KMS-11 (cell line): ENCODE data around the gene PPP2R5E.

Experiments used
- H2AFZ ChIP-seq: fragments of 200-600 bp; sonication (generic); 2 replicates; pipeline ENCODE4 v1.6.1; 2016; ENCODE audit warnings: antibody characterized with exemption, mixed run types, low read depth
- H3K27ac ChIP-seq: fragments of 200-600 bp; sonication (generic); 2 replicates; pipeline ENCODE4 v1.6.1; 2016; ENCODE audit warnings: mild to moderate bottlenecking, mixed run types
- H3K27me3 ChIP-seq: fragments of 200-600 bp; sonication (generic); 2 replicates; pipeline ENCODE4 v1.6.1; 2017; ENCODE audit warnings: mild to moderate bottlenecking, low read depth, mixed run types, moderate library complexity; ENCODE audit not compliant: insufficient read depth
- H3K36me3 ChIP-seq: fragments of 200-600 bp; sonication (generic); 2 replicates; pipeline ENCODE4 v1.6.1; 2017; ENCODE audit warnings: mild to moderate bottlenecking, mixed run types; ENCODE audit not compliant: insufficient read depth
- H3K4me1 ChIP-seq: fragments of 200-600 bp; sonication (generic); 2 replicates; pipeline ENCODE4 v1.6.1; 2016; ENCODE audit warnings: mild to moderate bottlenecking, low read depth, mixed run types; ENCODE audit not compliant: poor library complexity, severe bottlenecking
- H3K4me2 ChIP-seq: fragments of 200-600 bp; sonication (generic); 2 replicates; pipeline ENCODE4 v1.7.0; 2016; ENCODE audit warnings: mild to moderate bottlenecking, mixed run types
- H3K4me3 ChIP-seq: fragments of 200-600 bp; sonication (generic); IDR thresholded peaks from 2 replicates; pipeline ENCODE4 v1.6.1; 2017; ENCODE audit warnings: low read depth, low read length, mixed read lengths; ENCODE audit not compliant: insufficient read depth
- H3K79me2 ChIP-seq: fragments of 200-600 bp; sonication (generic); 2 replicates; pipeline ENCODE4 v1.6.1; 2016; ENCODE audit warnings: low read depth, mixed run types; ENCODE audit not compliant: insufficient read depth
- H3K9ac ChIP-seq: fragments of 200-600 bp; sonication (generic); 2 replicates; pipeline ENCODE4 v1.6.1; 2016; ENCODE audit warnings: mild to moderate bottlenecking, mixed run types
- H4K20me1 ChIP-seq: fragments of 200-600 bp; sonication (generic); 2 replicates; pipeline ENCODE4 v1.6.1; 2016; ENCODE audit warnings: mild to moderate bottlenecking, mixed run types; ENCODE audit not compliant: insufficient read depth
- TF ChIP-seq, protein P1 (sequence below): fragments of 200-600 bp; sonication (generic); conservative IDR thresholded peaks from 2 replicates; pipeline ENCODE4 v1.6.1; 2017; ENCODE audit warnings: low read depth, mild to moderate bottlenecking, antibody characterized with exemption, low read length, moderate library complexity, mixed read lengths

PPP2R5E gene

DNA sequence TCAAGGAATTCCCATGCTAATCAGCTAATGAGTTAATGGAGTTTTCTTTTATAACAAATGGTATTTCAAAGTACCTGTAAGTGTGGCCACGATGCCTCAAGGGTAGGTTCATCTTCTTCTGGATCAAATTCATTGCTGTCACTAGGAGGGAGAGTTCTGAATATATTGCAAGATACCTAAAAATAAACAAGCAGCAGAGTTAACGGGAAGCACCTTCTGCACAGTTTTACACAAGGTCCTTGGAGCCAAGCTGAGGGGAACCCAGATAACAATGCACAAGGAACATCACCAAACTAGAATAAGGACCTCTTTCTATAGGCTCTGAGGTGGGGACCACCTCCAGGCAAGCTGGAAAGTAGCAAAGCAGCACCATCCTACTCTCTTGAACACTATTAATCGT lies 121.3 kb downstream of the PPP2R5E start:
- H3K27me3 ChIP-seq: no peaks in the 10 kb centered on the region
- H3K27ac ChIP-seq: no peak overlapping the region
- no peaks in the 10 kb centered on the region for H3K4me1 ChIP-seq
- H3K79me2 ChIP-seq: no peaks in the 10 kb centered on the region
- no peak overlapping the region for H2AFZ ChIP-seq
- TF ChIP-seq, protein P1, sequence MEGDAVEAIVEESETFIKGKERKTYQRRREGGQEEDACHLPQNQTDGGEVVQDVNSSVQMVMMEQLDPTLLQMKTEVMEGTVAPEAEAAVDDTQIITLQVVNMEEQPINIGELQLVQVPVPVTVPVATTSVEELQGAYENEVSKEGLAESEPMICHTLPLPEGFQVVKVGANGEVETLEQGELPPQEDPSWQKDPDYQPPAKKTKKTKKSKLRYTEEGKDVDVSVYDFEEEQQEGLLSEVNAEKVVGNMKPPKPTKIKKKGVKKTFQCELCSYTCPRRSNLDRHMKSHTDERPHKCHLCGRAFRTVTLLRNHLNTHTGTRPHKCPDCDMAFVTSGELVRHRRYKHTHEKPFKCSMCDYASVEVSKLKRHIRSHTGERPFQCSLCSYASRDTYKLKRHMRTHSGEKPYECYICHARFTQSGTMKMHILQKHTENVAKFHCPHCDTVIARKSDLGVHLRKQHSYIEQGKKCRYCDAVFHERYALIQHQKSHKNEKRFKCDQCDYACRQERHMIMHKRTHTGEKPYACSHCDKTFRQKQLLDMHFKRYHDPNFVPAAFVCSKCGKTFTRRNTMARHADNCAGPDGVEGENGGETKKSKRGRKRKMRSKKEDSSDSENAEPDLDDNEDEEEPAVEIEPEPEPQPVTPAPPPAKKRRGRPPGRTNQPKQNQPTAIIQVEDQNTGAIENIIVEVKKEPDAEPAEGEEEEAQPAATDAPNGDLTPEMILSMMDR: no peak
- no peak overlapping the region for H3K4me2 ChIP-seq
- no peaks in the 10 kb centered on the region for H4K20me1 ChIP-seq
- no peak overlapping the region for H3K9ac ChIP-seq
- no peak overlapping the region for H3K4me3 ChIP-seq
- H3K36me3 ChIP-seq: no peaks in the 10 kb centered on the region

DNA sequence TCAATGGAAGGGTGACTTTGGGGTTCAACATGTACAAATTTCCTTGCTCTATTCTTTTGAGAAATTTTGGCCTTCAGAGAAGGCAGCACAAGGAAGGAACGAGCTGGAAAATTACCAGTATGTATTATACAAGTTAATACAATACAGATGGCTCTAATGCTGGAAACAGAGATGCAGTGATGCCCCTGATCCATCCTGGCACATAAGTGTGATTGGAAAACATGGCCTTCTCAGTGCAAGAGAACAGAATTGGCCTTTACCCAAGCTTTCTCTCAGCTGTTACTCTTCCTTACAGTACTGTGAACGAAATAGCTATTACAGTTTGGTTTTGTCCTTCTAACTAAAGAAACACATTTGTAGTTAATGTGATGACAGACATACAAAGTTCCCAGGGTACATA lies 122.0 kb downstream of the PPP2R5E start:
- Histone ChIP-seq H3K9ac (no peak overlapping the region), H3K4me2 (no peak overlapping the region), H3K36me3 (no peaks in the 10 kb centered on the region), H3K27ac (no peak overlapping the region), H3K79me2 (no peaks in the 10 kb centered on the region), H2AFZ (no peak overlapping the region), H3K27me3 (no peaks in the 10 kb centered on the region), H3K4me1 (no peaks in the 10 kb centered on the region), H4K20me1 (no peaks in the 10 kb centered on the region), H3K4me3 (no peak overlapping the region)
- TF ChIP-seq, protein P1: no peak

DNA sequence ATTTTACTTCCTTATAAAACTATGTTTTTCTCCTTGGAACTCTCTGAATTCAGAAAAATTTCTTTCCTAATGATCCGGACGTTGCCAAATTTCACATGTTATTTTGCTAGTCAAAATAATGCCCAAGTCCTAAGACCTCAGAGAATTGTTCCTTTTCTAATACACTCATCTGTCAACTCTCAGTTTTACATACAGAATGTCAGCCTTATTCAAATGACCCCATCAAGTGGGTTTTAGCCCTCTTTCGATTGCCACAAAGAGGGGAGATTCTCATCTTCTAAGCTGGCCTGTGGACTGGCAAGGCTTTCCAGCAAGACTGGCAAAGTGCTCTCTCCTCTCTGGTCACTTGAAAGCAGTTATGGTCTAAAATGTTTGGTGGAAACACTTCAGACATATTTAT lies 125.2 kb downstream of the PPP2R5E start:
- no peak overlapping the region for H3K4me3 ChIP-seq

DNA sequence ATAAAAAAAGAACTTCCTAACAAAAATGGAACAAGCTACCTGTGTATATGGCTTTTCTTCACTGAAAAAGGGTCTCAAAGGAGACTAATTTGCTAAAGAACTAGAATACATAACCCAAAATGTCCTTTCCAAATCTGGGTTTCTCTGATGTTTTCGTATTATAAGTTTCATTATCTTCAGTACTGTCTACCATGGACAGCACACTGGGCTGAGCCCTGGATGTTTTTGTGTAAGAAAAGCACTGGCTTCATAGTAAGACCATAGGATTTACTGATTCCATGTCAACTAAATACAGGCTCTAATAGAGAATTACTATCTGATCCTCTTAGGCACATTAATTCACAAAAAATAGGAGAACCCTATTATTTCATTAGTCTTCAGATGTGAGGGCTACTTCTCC lies 130.2 kb downstream of the PPP2R5E start:
- Histone ChIP-seq H3K9ac (no peak overlapping the region), H3K27ac (no peak overlapping the region), H3K4me1 (no peaks in the 10 kb centered on the region), H3K36me3 (no peaks in the 10 kb centered on the region), H3K4me2 (no peak overlapping the region), H2AFZ (no peak overlapping the region), H3K79me2 (no peaks in the 10 kb centered on the region), H3K27me3 (no peaks in the 10 kb centered on the region), H3K4me3 (no peak overlapping the region), H4K20me1 (no peaks in the 10 kb centered on the region)
- TF ChIP-seq, protein P1: no peak

More for the DNA sequence above, 125.2 kb downstream of the PPP2R5E start:
- Histone ChIP-seq H3K4me1 (no peaks in the 10 kb centered on the region), H3K4me2 (no peak overlapping the region), H2AFZ (no peak overlapping the region), H3K27me3 (no peaks in the 10 kb centered on the region), H4K20me1 (no peaks in the 10 kb centered on the region), H3K9ac (no peak overlapping the region), H3K27ac (no peak overlapping the region), H3K36me3 (no peaks in the 10 kb centered on the region), H3K79me2 (no peaks in the 10 kb centered on the region)
- TF ChIP-seq, protein P1: no peak
